DND-41 (cell line): ENCODE results near the gene SYNGR3.

ENCODE experiments used
- ATAC-seq: fragments of 200-7000 bp; cut with Tn5 transposase; 3 replicates; pipeline ENCODE4 v1.9.1; 2021; ENCODE audit warnings: low read depth; ENCODE audit not compliant: insufficient read depth
- DNase-seq: peaks from one replicate; pipeline ENCODE4 v3.0.0-alpha.2; 2020
- H2AFZ ChIP-seq: 2 replicates; pipeline ENCODE4 v1.6.0; 2012; ENCODE audit warnings: low read depth, low read length
- H3K27ac ChIP-seq: 2 replicates; pipeline ENCODE4 v1.5.1; 2012; ENCODE audit warnings: low read length, inconsistent platforms
- H3K27me3 ChIP-seq: fragments of 200-600 bp; sonication (generic); 2 replicates; pipeline ENCODE4 v1.6.0; 2012; ENCODE audit warnings: low read length, mild to moderate bottlenecking, inconsistent platforms; ENCODE audit not compliant: insufficient read depth, poor library complexity
- H3K36me3 ChIP-seq: 2 replicates; pipeline ENCODE4 v1.5.1; 2012; ENCODE audit warnings: low read length, inconsistent platforms; ENCODE audit not compliant: insufficient read depth
- H3K4me1 ChIP-seq: 2 replicates; pipeline ENCODE4 v1.5.1; 2012; ENCODE audit warnings: mild to moderate bottlenecking, low read length; ENCODE audit not compliant: insufficient read depth
- H3K4me2 ChIP-seq: 2 replicates; pipeline ENCODE4 v1.6.0; 2012; ENCODE audit warnings: mild to moderate bottlenecking, moderate library complexity, low read length, inconsistent platforms; ENCODE audit not compliant: insufficient read depth
- H3K4me3 ChIP-seq, 2 experiments: fragments of 200-600 bp in 1 of 2; shearing (Covaris generic) in 1 of 2; 2 replicates each; pipeline ENCODE4 v1.5.1; 2012 to 2016; ENCODE audit warnings: inconsistent platforms in 2 of 2, low read length in 2 of 2, mild to moderate bottlenecking in 2 of 2, low read depth in 1 of 2, moderate library complexity in 1 of 2
- H3K79me2 ChIP-seq: 2 replicates; pipeline ENCODE4 v1.6.0; 2012; ENCODE audit warnings: low read length, inconsistent platforms; ENCODE audit not compliant: insufficient read depth
- H3K9ac ChIP-seq: 2 replicates; pipeline ENCODE4 v1.6.0; 2012; ENCODE audit warnings: low read depth, mild to moderate bottlenecking, inconsistent platforms, low read length, moderate library complexity
- H3K9me3 ChIP-seq: 2 replicates; pipeline ENCODE4 v1.5.1; 2012; ENCODE audit warnings: low read length, moderate library complexity, mild to moderate bottlenecking, inconsistent platforms; ENCODE audit not compliant: insufficient read depth, severe bottlenecking
- H4K20me1 ChIP-seq: 2 replicates; pipeline ENCODE4 v1.6.0; 2012; ENCODE audit warnings: low read length; ENCODE audit not compliant: insufficient read depth
- CTCF ChIP-seq: IDR thresholded peaks from 2 replicates; pipeline ENCODE4 v1.5.1; 2012; ENCODE audit warnings: borderline replicate concordance, low read length, moderate library complexity, mild to moderate bottlenecking; ENCODE audit not compliant: poor library complexity, severe bottlenecking; ENCODE audit errors: extremely low read depth
- EZH2 ChIP-seq: IDR thresholded peaks from 3 replicates; pipeline ENCODE4 v1.6.1; 2012; ENCODE audit warnings: borderline replicate concordance, low read depth, mild to moderate bottlenecking, moderate library complexity, low read length, inconsistent platforms; ENCODE audit not compliant: severe bottlenecking

The SYNGR3 gene

GRCh38 chr16:1990101-1990350 lies 256 bp downstream of the SYNGR3 start:
- ATAC-seq = no peak
- H3K27ac ChIP-seq = no peak overlapping the region
- H2AFZ ChIP-seq = no peak overlapping the region
- DNase-seq = no peak
- TF ChIP-seq EZH2 = no peak
- no peak for TF ChIP-seq CTCF
- no peaks in the 10 kb centered on the region for H4K20me1 ChIP-seq
- peaks cover 6% of the 10 kb centered on the region for H3K4me1 ChIP-seq
- no peaks in the 10 kb centered on the region for H3K27me3 ChIP-seq
- no peak overlapping the region for H3K4me3 ChIP-seq
- H3K79me2 ChIP-seq = peaks cover 3% of the 10 kb centered on the region
- H3K9me3 ChIP-seq = no peaks in the 10 kb centered on the region
- no peak overlapping the region for H3K4me2 ChIP-seq
- H3K9ac ChIP-seq = no peak overlapping the region
- peaks cover 13% of the 10 kb centered on the region for H3K36me3 ChIP-seq

GRCh38 chr16:1990351-1991134 lies 773 bp downstream of the SYNGR3 start:
- TF ChIP-seq EZH2 (no peak), CTCF (no peak)
- Histone ChIP-seq H3K79me2 (no peaks in the 10 kb centered on the region), H3K27me3 (no peaks in the 10 kb centered on the region), H3K36me3 (peaks cover 9% of the 10 kb centered on the region), H3K4me1 (peaks cover under 1% of the 10 kb centered on the region; the same call in 1 of the 2 replicates), H2AFZ (no peak overlapping the region), H3K9ac (no peak overlapping the region), H3K4me3 (no peak overlapping the region), H3K4me2 (no peak overlapping the region), H4K20me1 (no peaks in the 10 kb centered on the region), H3K27ac (no peak overlapping the region), H3K9me3 (no peaks in the 10 kb centered on the region)
- DNase-seq (no peak), ATAC-seq (no peak)

GRCh38 chr16:1991135-1991551 lies 1.4 kb downstream of the SYNGR3 start:
- Histone ChIP-seq H3K4me2 (no peak overlapping the region), H3K36me3 (peaks cover 4% of the 10 kb centered on the region), H3K9ac (no peak overlapping the region), H4K20me1 (no peaks in the 10 kb centered on the region), H3K9me3 (no peaks in the 10 kb centered on the region), H3K27me3 (no peaks in the 10 kb centered on the region), H3K4me3 (no peak overlapping the region), H3K27ac (no peak overlapping the region), H2AFZ (no peak overlapping the region), H3K4me1 (no peaks in the 10 kb centered on the region), H3K79me2 (no peaks in the 10 kb centered on the region)
- no peak for ATAC-seq
- no peak for TF ChIP-seq EZH2
- TF ChIP-seq CTCF = no peak
- DNase-seq = no peak
